Tongue (tissue), 2 donors: ENCODE measurements around the gene KIAA1671. TPM values are rescaled to one million over a fixed set of nuclear protein-coding genes. Genes with fewer than 3 reads are reported as not detected.
"Not testable (repeated sequence)": the region's sequence is repeated elsewhere in the genome, so short reads cannot be mapped to it uniquely, and the experiment has no call there.

Experiments
- DNase-seq: peaks from one replicate; pipeline ENCODE4 v3.0.0-alpha.2; 2015
- total RNA-seq: library from RNA; depleted of rRNA; stranded (reverse); fragments of >200 nt; gene quantifications from one replicate; pipeline ENCODE4 v1.2.3, GENCODE V29; 2014

KIAA1671 gene
- total RNA-seq, 1 donor from 2014 or later: 31.7 TPM

DNA sequence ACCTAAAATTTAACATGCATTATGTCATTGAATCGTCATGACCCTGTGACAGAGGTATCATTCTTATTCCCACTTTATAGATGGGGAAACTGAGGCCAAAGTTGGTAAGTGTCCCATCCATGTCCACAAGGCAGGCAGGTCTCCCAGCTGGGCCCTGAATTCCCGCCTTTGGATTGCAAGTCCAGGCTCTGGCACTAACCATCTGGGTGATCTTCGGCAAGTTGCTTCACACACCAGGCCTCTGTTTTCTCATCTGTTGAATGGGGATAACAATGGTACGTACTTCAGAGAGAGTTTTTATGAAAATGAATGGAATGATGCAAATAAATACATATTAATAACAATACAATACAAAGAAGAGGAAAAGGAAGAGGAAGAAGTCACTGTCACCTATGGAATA is 250.6 kb downstream of the KIAA1671 start:
- DNase-seq: no peak

DNA sequence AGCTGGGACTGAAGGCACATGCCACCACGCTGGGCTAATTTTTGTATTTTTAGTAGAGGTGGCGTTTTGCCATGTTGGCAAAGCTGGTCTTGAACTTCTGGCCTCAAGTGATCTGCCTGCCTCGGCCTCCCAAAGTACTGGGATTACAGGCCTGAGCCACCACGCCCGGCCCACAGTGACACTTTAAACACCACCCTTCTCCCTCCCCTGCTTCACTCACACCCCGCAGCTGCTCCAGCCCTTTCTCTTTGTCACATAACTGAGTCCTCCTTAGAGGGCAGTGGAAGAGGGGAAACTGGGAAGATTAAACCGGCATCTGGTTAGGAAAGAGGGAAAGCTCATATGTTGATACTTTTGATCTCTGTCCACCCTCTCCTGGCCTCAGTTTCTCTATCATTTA is 252.0 kb downstream of the KIAA1671 start:
- peak; percentile 5 for DNase-seq

DNA sequence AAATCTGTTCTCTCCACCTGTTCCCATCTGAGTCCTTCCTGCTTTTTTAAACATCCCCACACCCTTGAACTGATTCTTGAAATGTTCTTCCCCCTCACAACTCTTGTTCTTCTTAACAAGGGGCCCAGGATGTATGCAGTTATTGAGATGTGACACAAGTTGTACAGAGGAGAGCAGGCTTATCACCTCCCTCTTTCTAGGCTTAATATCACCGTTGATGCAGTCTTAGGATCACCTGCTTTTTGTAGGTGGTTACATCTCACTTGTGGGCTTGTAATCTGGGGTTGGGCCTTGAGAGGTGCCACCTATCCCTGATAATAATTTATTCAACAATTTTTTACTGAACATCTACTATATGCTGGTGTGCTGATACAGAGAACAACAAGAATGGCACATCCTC is 253.3 kb downstream of the KIAA1671 start:
- no peak for DNase-seq

DNA sequence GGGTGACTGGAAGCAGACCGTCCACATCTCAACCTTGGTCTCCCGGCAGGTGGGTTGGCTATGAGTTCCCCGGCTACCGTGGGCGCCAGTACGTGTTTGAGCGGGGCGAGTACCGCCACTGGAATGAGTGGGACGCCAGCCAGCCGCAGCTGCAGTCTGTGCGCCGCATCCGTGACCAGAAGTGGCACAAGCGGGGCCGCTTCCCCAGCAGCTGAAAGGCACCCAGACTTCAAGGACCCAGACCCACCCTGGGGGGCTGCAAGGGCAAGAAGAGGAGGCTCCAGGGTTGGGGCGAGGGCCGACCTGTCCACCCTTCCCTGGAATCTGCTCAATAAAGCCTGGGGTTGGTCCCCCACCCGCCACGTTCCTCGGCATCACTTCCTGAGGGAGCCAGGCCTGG is 254.5 kb downstream of the KIAA1671 start:
- no peak for DNase-seq

DNA sequence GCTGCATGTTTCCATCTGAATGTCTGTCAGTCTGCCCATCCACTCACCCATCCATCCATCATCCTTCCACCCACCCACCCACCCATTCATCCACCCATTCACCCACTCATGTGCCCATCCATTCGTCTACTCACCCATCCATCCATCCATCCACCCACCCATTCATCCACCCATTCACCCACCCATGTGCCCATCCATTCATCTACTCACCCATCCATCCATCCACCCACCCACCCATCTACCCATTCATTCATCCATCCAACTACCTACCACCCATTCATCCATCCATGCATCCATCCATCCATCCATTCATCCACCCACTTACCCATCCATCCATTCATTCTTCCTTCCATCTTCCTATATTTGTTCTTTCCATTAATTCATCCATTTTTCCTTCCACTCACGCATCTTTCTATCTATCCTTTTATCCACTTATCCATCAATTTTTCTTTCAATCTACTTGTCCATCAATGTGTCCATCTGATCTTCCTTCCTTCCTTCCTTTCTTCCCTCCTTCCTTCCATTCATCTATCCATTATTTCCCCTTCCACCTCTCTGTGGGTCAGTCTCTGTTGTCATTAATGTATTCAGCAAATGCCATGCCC is 255.1 kb downstream of the KIAA1671 start:
- DNase-seq: no peak

DNA sequence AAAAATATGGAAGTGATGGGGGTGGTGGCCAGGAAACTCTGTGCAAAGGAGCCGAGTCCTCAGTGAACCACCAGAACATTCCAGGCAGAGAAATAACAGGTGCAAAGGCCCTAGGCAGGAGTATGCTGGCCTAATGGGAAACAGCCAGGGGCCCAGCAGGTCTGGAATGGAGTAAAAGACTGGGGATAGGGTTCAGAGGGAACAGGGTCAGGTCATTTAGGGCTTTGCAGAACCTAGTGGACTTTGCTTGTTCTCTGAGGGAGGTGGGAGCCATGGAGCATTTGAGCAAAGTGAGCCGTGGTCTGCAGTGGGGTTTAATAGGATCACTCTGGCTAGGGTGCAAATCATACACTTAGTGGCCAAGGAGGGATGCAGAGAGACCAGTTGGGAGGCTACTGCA is 255.8 kb downstream of the KIAA1671 start:
- no peak for DNase-seq

DNA sequence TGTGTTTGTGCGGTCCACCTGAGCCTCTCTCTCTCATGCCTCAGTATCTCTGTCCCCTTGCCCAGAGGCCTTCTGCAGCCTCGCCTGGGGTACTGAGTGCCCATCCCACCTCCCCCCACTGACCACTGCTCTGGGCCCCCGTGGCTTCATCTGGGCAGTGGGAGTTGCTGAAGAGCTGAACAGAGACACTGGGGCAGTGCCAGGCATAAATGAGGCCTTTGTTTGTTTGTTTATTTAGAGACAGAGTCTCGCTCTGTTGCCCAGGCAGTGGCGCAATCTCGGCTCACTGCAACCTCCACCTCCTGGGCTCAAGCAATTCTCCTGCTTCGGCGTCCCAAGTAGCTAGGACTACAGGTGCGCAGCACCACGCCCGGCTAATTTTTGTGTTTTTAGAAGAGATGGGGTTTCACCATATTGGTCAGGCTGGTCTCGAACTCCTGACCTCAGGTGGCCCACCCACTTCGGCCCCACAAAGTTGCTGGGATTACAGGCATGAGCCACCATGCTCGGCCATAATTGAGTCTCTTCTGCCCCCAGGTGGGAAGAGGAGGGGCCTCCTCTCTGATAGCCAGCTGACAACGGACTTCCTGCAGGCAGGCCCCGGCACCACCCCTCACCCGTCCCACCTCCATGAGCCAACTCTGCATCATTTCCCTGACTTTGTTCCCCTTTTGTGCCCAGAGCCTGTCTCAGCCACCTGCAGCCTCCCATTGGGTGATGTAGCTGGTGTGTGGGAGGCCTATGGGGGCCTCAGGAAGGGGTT is 256.4 kb downstream of the KIAA1671 start:
- DNase-seq: no peak

DNA sequence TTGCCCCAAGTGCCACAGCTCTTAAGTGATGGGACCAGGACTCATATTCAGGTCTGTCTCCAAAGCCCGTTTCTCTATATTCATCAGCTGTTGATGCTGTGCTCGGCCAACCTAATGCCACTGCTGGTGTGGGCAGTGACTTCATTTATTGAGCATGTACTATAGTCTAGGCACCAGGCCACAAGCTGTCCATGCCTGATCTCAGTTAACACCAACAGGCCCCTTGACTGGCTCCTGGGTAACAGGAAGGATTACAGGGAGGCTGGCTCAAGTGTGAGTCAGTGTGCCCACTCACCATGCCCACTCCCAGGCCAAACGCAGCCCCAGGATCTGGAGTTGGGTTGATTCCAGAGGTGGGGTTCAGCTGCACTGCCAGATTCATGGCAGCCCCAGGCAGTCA is 258.3 kb downstream of the KIAA1671 start:
- DNase-seq: no peak

DNA sequence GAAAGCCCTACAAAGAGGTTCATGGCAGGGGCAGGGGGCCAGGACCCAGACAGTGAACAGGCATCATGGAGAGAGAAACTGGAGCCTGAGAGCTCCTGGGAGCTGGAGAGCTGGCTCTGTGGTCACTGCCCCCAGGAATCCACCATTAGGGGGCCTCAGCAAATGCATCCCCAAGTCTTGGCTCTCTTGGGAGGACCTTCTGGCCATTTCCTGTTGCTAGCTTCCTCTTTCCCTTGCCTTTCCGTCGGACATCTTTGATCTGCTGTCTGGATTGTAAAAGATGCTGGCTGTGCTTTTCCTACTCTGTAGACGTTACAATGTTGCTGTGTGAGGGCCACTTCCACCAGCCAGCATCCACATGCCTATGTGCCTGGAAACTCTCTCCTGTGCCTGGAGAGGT is 259.8 kb downstream of the KIAA1671 start:
- DNase-seq: no peak

DNA sequence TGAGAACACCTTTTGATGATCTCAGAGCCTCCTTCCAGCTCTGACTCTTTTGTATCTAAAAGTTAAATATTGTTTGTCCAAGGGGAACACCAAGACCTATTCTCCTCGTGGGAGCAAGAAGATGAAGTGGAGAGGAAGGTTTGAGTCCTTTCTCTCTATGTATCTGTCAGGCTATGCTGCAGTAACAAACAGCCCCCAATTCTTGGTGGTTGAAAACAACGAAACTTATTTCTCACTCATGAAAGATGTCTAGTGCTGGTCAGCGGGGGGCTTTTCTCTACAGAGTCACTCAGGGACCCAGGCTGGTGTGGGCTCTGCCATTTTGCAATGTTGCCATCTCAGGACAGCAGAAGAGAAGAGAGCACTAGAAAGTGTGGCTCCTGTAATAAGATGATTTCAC is 260.7 kb downstream of the KIAA1671 start:
- no peak for DNase-seq

DNA sequence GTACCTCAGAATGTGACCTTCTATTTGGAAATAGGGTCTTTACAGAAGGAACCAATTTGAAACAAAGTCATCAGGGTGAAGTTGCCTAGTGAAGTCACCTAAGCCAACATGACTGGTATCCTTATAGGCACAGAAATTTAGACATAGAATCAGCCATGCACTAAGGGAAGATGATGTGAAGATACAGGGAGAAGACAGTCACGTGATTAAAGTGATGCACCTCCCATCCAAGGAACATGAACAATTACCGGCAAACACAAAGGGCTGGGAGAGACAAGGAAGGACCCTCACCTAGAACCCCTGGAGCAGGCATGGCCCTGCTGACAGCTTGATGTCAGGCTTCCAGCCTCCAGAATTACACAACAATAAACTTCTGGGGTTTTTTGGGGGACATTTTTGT is 263.7 kb downstream of the KIAA1671 start:
- DNase-seq: no peak

DNA sequence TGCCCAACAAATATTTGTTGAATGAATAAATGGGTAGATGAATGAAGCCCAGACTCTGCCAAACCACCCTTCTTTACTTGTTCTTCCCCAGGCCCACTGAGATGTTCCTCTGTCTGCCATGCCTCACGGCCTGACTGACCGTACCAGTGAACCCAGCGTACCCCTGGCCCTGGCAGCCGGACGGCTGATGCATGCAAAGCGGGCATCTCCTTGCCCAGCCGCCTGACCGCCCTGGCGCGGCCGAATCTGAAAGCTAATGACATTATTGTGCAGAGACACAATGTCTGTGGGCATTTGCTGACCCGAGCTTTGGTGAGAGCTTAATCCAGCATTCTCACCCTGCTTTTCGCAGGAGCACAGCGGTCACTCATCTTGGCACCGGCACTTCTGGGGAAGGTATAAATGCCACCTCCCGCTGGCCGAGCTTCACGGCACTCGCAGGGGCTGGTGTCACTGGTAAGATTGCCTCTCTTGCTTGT is 266.7 kb downstream of the KIAA1671 start, which contains the start of gene CRYBB2:
TSS of gene CRYBB2 (plus strand) at position 429 of the 479 bp plus-strand sequence. CDS start 1,791 bp downstream, outside the sequence.
- DNase-seq: no peak

DNA sequence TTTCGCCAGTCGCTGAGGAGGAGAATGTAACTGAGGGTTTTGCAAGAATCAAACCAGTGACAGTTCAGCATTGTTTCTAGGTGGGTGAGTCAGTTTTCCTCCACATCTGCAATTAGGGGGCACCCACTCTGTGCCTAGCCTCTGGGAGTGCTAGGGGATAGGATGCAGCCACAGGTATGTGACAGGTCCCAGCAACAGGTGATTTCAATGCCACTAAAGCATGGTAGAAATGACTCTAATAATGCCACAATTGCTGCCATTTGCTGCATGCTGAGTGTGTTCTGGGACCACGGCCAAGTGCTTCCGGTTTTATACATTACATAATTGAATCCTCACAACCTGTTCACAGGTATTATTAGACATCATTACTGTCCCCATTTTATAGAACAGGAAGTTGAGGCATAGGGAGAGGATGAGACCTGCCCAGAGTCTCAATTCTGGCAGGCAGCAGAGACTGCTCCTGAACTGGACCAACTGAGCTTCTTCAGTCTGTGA is 267.5 kb downstream of the KIAA1671 start:
- DNase-seq: no peak

DNA sequence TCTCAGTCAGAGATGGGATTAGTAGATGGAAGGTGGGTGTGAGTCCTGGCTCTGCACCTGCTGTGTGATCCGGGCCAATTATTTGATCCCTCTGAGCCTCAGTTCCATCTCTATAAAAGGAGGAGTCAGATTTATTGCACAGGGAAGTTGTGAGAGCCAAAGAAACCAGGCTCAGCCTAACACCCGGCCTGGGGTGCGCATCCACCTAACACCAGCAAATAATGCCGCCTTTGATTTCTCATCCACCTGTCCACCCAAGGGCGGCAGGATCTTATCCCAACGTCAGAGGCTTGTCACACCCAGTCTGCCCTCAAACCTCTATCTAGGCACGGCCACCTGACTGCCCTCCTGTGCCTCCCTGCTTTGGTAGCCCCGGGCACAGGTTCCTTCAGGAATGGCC is 269.3 kb downstream of the KIAA1671 start:
- DNase-seq: no peak

DNA sequence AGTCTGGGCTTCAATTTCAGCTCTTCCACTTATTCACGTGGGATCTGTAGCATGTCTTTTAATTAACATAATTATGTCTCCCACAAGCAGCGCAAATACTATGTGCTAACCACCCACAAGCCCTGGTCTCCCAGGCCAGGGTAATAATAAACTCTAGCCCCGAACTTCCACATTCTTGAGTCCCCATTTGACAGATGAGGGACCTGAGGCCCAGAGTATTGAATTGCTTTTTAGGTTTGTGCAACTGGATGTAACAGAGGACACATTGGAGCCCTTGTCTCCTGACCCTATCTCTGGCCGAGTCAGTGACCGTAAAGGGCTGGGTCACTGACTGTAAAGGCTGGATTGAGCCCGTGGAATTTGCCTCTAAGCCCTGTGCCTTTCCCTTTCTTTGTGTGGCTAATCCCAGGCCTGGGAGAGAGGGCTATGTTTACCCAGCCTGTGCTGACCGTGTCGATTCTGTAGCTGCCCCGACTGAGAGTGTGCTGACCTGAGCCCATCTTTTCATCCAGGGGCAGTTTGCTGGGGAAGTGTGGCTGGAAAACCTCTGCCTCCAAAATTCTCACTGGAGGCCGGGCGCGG is 270.8 kb downstream of the KIAA1671 start:
- DNase-seq: no peak

DNA sequence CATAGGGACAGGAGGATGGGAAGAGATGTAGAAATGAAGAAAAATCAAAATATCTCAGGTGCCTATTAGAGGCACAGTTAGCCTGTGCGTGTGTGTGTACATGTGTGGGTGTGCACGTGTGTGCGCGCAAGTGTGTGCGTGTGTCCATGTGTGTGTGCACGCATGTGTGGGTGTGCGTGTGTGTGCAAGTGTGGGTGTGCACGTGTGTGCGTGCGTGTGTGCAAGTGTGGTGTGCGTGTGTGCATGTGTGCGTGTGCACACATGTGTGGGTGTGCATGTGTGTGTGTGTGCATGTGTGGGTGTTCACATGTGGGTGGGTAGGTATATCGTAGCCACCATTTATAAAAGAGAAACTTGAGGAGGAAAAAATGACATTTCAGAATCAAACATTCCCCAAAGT is 276.3 kb downstream of the KIAA1671 start:
- no peak for DNase-seq

DNA sequence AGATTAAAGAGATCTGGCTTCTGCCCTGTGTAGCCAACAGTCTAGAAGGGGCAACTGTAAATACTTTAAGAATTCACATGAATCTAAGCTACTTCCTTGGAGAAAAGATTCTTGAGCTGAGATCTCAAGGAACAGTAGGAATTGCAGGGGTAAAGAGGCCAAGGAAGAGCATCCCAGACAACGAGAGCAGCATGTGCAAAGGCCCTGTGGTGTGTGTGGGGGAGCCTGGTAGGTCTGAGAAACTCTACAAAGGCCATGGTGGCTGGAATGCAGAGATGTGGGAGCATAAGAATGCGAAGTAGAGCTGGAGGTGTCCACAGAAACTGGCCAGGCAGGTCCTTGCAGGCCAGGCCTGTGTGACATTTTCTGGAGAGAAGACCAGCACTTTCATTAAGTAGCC is 278.2 kb downstream of the KIAA1671 start:
- DNase-seq: not testable (repeated sequence)

DNA sequence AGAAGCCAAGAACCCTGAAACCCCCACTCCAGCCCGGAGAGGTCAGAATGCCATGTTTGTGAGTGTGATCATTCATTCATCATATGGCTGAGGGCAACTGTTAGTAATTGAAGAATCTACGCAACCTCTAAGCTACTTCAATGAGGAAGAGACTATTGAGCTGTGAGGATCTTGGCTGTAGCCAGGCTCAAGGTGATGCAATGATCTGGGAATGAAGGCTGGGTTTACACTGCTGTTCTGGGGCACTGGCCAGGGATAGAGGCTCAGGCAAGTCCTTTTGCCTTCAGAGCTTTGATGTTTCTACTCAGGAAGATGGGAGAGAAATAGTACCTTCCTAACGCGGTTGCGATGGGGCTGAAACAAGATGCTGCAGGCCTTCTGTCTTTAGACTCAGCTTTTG is 279.8 kb downstream of the KIAA1671 start:
- no peak for DNase-seq

DNA sequence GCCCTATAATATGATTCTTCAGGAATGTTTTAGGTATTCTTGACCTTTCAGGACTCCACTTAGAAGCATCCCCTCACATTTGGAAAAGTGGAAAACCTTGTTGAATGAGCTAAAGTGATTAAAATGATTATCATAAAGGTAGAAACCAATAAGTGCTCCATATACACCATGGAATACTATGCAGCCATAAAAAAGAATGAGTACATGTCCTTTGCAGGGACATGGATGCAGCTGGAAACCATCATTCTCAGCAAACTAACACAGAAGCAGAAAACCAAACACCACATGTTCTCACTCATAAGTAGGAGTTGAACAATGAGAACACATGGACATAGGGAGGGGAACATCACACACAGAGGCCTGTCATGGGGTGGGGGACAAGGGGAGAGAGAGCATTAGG is 281.2 kb downstream of the KIAA1671 start:
- not testable (repeated sequence) for DNase-seq

DNA sequence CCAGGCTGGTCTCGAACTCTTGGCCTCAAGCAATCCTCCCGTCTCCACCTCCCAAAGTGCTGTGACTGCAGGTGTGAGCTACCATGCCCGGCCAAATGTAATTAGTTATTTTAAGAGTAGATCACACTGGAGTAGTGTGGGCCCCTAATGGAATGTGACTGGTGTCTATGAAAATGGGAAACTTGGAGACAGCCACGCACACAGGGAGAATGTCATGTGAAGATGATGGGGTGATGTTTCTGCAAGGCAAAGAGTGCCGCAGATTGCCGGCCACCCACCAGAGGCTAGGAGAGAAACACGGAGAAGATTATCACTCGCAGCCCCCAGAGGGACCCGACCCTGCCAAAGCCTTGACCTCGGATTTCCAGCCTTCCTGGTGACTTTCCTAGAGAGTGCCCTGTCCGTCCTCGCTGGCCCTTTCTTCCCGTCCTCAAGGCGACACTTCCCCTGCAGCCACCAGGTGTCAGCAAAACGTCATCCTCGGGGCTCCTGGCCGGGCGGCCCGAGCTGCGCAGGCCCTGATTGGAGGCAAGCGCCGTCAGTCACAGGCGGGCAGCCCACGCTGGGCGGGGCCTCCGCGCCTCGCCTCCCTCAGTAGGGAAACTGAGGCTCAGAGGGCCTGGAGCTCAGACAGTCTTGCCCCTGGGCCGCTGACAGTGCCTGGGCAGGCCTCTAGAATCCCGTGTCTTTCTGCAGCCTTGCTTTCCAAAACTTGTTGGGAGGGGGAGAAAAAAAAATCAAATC is 283.2 kb downstream of the KIAA1671 start:
- peak; percentile 86 for DNase-seq

DNA sequence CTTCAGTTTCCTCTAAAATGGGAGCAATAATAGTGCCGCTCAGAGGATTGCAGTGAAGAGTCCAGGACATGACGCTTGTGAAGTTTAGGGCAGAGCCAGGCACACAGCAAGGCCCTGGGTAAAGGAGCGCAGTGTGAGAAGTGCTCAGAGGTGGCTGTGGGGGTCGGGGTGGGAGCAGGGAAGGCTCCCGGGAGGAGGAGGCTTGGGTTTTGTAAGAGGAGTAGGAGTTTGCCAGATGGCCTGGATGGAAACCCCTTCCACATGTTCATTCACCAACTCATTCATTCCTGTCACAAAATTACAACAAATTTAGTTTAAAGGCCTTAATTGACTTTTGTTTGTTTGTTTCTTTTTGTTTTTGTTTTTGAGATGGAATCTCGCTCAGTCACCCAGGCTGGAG is 283.9 kb downstream of the KIAA1671 start:
- DNase-seq: no peak

DNA sequence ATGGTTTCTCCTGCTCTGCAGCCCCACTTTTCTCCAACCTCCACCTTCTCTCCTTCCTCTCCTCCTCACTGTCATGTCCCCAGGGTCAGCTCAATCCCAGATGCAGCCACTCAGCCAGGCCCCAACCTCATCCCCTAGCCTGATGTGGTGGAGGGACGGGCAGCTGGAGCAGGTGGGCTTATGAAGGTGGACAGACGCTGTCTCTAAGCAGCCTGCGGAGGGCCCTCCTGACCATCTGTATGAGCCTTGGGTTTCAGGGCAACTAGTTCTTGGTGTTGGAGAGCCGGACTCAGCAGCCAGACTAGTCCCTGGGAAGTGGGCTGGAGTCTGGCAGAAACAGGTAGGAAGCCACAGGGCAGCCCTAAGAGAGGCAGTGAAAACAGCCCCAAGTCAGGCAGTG is 285.0 kb downstream of the KIAA1671 start:
- no peak for DNase-seq

DNA sequence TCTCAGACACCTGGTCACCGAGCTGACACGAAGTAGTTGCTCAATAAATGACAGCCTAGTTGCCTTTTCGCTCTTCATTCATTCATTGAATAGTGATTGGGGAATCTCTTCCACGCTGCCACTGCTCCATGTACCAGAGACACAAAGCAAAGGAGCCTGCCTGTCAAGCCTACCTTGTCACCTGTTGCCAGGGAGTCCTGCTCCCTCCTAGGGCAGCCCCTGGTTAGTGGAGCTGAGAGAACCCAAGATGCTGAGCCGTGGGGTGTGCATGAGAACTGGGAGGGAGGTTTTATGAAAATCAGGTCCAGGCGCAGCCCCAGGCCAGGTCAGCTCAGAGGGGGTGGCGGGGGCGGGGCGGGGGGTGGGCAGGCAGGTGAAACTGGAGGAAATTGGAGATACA is 285.5 kb downstream of the KIAA1671 start:
- DNase-seq: not testable (repeated sequence)
